HEK293 (cell line): Measurements from ENCODE around the gene EML1.
A peak's percentile ranks its signal among the peaks of the same experiment; 100 is the strongest.

Source experiments
- CTCF ChIP-seq: fragments of 450-650 bp; formaldehyde crosslinking; IDR thresholded peaks from 2 replicates; pipeline ENCODE4 v1.5.1; 2016; ENCODE audit warnings: missing biosample characterization, missing genetic modification characterization
- GLI4 ChIP-seq: fragments of 450-650 bp; formaldehyde crosslinking; IDR thresholded peaks from 2 replicates; pipeline ENCODE4 v1.5.1; 2016; ENCODE audit warnings: missing biosample characterization, missing genetic modification characterization
- KLF1 ChIP-seq: fragments of 450-650 bp; formaldehyde crosslinking; IDR thresholded peaks from 2 replicates; pipeline ENCODE4 v1.5.1; 2016; ENCODE audit warnings: missing biosample characterization, missing genetic modification characterization
- KLF10 ChIP-seq: fragments of 450-650 bp; IDR thresholded peaks from 2 replicates; pipeline ENCODE4 v1.5.1; 2018; ENCODE audit warnings: missing biosample characterization, mild to moderate bottlenecking, missing genetic modification characterization
- KLF7 ChIP-seq: fragments of 450-650 bp; formaldehyde crosslinking; IDR thresholded peaks from 2 replicates; pipeline ENCODE4 v1.5.1; 2016; ENCODE audit warnings: missing biosample characterization, missing genetic modification characterization, borderline replicate concordance
- KLF8 ChIP-seq: fragments of 450-650 bp; formaldehyde crosslinking; IDR thresholded peaks from 2 replicates; pipeline ENCODE4 v1.5.1; 2016; ENCODE audit warnings: missing biosample characterization, missing genetic modification characterization
- MEIS1 ChIP-seq: sonication (generic); formaldehyde crosslinking; IDR thresholded peaks from 2 replicates; pipeline ENCODE4 v1.8.1; 2022; ENCODE audit warnings: missing genetic modification reagents, mild to moderate bottlenecking, borderline replicate concordance
- PRDM10 ChIP-seq: fragments of 450-650 bp; formaldehyde crosslinking; IDR thresholded peaks from 2 replicates; pipeline ENCODE4 v1.5.1; 2016; ENCODE audit warnings: missing biosample characterization, missing genetic modification characterization
- SCRT1 ChIP-seq: fragments of 450-650 bp; formaldehyde crosslinking; IDR thresholded peaks from 2 replicates; pipeline ENCODE4 v1.5.1; 2016; ENCODE audit warnings: missing biosample characterization, missing genetic modification characterization, borderline replicate concordance
- SP2 ChIP-seq: fragments of 450-650 bp; formaldehyde crosslinking; IDR thresholded peaks from 2 replicates; pipeline ENCODE4 v1.5.1; 2016; ENCODE audit warnings: missing biosample characterization, missing genetic modification characterization
- TCF7L2 ChIP-seq: IDR thresholded peaks from 2 replicates; pipeline ENCODE4 v1.6.1; 2011; ENCODE audit warnings: low read depth, mild to moderate bottlenecking, inconsistent platforms, low read length, moderate library complexity, borderline replicate concordance
- WT1 ChIP-seq: fragments of 450-650 bp; formaldehyde crosslinking; IDR thresholded peaks from 2 replicates; pipeline ENCODE4 v1.5.1; 2016; ENCODE audit warnings: missing biosample characterization, missing genetic modification characterization
- YY1 ChIP-seq: fragments of 450-650 bp; formaldehyde crosslinking; IDR thresholded peaks from 2 replicates; pipeline ENCODE4 v1.5.1; 2018; ENCODE audit warnings: missing biosample characterization, missing genetic modification characterization
- ZBTB10 ChIP-seq: fragments of 450-650 bp; formaldehyde crosslinking; IDR thresholded peaks from 2 replicates; pipeline ENCODE4 v1.5.1; 2016; ENCODE audit warnings: missing biosample characterization, missing genetic modification characterization
- ZBTB20 ChIP-seq: fragments of 450-650 bp; formaldehyde crosslinking; IDR thresholded peaks from 2 replicates; pipeline ENCODE4 v1.5.1; 2016; ENCODE audit warnings: missing biosample characterization, missing genetic modification characterization
- ZBTB44 ChIP-seq: fragments of 450-650 bp; IDR thresholded peaks from 2 replicates; pipeline ENCODE4 v1.5.1; 2018; ENCODE audit warnings: missing biosample characterization, mild to moderate bottlenecking, missing genetic modification characterization
- ZBTB48 ChIP-seq: fragments of 450-650 bp; formaldehyde crosslinking; IDR thresholded peaks from 2 replicates; pipeline ENCODE4 v1.5.1; 2016; ENCODE audit warnings: missing biosample characterization, missing genetic modification characterization
- ZNF133 ChIP-seq: fragments of 450-650 bp; formaldehyde crosslinking; IDR thresholded peaks from 2 replicates; pipeline ENCODE4 v1.5.1; 2016; ENCODE audit warnings: missing biosample characterization, missing genetic modification characterization
- ZNF157 ChIP-seq: fragments of 450-650 bp; formaldehyde crosslinking; IDR thresholded peaks from 2 replicates; pipeline ENCODE4 v1.5.1; 2016; ENCODE audit warnings: missing biosample characterization, missing genetic modification characterization
- ZNF175 ChIP-seq: fragments of 450-650 bp; formaldehyde crosslinking; IDR thresholded peaks from 2 replicates; pipeline ENCODE4 v1.5.1; 2016; ENCODE audit warnings: missing biosample characterization, missing genetic modification characterization
- ZNF391 ChIP-seq: fragments of 450-650 bp; formaldehyde crosslinking; IDR thresholded peaks from 2 replicates; pipeline ENCODE4 v1.5.1; 2016; ENCODE audit warnings: low read depth, missing biosample characterization, missing genetic modification characterization, borderline replicate concordance
- ZNF416 ChIP-seq: fragments of 450-650 bp; formaldehyde crosslinking; IDR thresholded peaks from 2 replicates; pipeline ENCODE4 v1.5.1; 2016; ENCODE audit warnings: missing biosample characterization, missing genetic modification characterization
- ZNF513 ChIP-seq: fragments of 450-650 bp; IDR thresholded peaks from 2 replicates; pipeline ENCODE4 v1.5.1; 2018; ENCODE audit warnings: missing biosample characterization, missing genetic modification characterization
- ZNF514 ChIP-seq: fragments of 450-650 bp; formaldehyde crosslinking; IDR thresholded peaks from 2 replicates; pipeline ENCODE4 v1.5.1; 2016; ENCODE audit warnings: missing biosample characterization, missing genetic modification characterization
- ZNF580 ChIP-seq: fragments of 450-650 bp; formaldehyde crosslinking; IDR thresholded peaks from 2 replicates; pipeline ENCODE4 v1.5.1; 2016; ENCODE audit warnings: missing biosample characterization, missing genetic modification characterization
- ZNF629 ChIP-seq: fragments of 450-650 bp; formaldehyde crosslinking; IDR thresholded peaks from 2 replicates; pipeline ENCODE4 v1.5.1; 2017; ENCODE audit warnings: missing biosample characterization, missing genetic modification characterization
- ZSCAN30 ChIP-seq: fragments of 450-650 bp; IDR thresholded peaks from 2 replicates; pipeline ENCODE4 v1.5.1; 2018; ENCODE audit warnings: missing biosample characterization, mild to moderate bottlenecking, missing genetic modification characterization, moderate library complexity

The EML1 gene

GRCh38 chr14:99821519-99822508 lies 28.6 kb downstream of the EML1 start (continued):
- TF ChIP-seq ZBTB44 (tag by site-specific recombination) (peak; percentile 94), CTCF (tag by site-specific recombination) (no peak), ZNF416 (tag by site-specific recombination) (no peak), ZBTB10 (tag by site-specific recombination) (peak; percentile 38; the same call in 1 of the 2 replicates), PRDM10 (tag by site-specific recombination) (peak; percentile 83; the same call in 1 of the 2 replicates), ZNF391 (peak; percentile 96; the same call in 1 of the 2 replicates), ZNF514 (no peak), KLF10 (peak; percentile 96), MEIS1 (CRISPR knock-in tag) (peak; percentile 99), KLF8 (tag by site-specific recombination) (peak; percentile 99), ZNF513 (tag by site-specific recombination) (peak; percentile 72), WT1 (peak; percentile 100), KLF1 (tag by site-specific recombination) (peak; percentile 51; the same call in 1 of the 2 replicates), ZNF157 (tag by site-specific recombination) (no peak), ZBTB20 (tag by site-specific recombination) (peak; percentile 32; the same call in 1 of the 2 replicates), ZNF629 (peak; percentile 97), TCF7L2 (peak; percentile 94; the same call in 1 of the 2 replicates), ZNF580 (tag by site-specific recombination) (peak; percentile 96), ZNF133 (tag by site-specific recombination) (no peak), ZSCAN30 (tag by site-specific recombination) (peak; percentile 96; the same call in 1 of the 2 replicates), SP2 (tag by site-specific recombination) (peak; percentile 52), SCRT1 (tag by site-specific recombination) (peak; percentile 92), YY1 (tag by site-specific recombination) (peak; percentile 74; the same call in 1 of the 2 replicates), GLI4 (no peak), ZNF175 (tag by site-specific recombination) (no peak), KLF7 (tag by site-specific recombination) (peak; percentile 95; the same call in 1 of the 2 replicates), ZBTB48 (tag by site-specific recombination) (peak; percentile 63; the same call in 1 of the 2 replicates)
